Transverse colon (tissue), 4 donors: ENCODE data around the gene CRYBG3.

Experiments
- CTCF ChIP-seq, 5 experiments: fragments of 200-600 bp in 3 of 5; fragments of 450-650 bp in 2 of 5; sonication (generic) in 3 of 5; IDR thresholded peaks; 1 replicate in 2 of 5; 2 replicates in 3 of 5; pipeline ENCODE4 v1.5.1; 2016 to 2017; ENCODE audit warnings: antibody characterized with exemption in 5 of 5, inconsistent platforms in 3 of 5, mild to moderate bottlenecking in 2 of 5, moderate library complexity in 1 of 5
- POLR2A ChIP-seq: fragments of 450-650 bp; IDR thresholded peaks from one replicate; pipeline ENCODE4 v1.6.1; 2016; ENCODE audit warnings: antibody characterized with exemption, mild to moderate bottlenecking, moderate library complexity
- POLR2AphosphoS5 ChIP-seq, 3 donors: sonication (generic); formaldehyde crosslinking; IDR thresholded peaks; one replicate each; pipeline ENCODE4 v1.6.1; 2016; ENCODE audit warnings: antibody characterized with exemption in 3 of 3

GRCh38 chr3:97830638-97831037, 8.8 kb downstream of the CRYBG3 start:
- TF ChIP-seq CTCF (IDR thresholded peaks at IDR 0.05) (no peak), POLR2AphosphoS5 (IDR thresholded peaks at IDR 0.05) (no peak), POLR2A (no peak)
